ENCODE data around the gene MAGEA4. TPM values are rescaled to one million over a fixed set of nuclear protein-coding genes. Genes with fewer than 3 reads are reported as not detected.

MAGEA4 gene
- total RNA-seq (ENCODE audit: unreplicated experiment) = 0.23 TPM
- long read RNA-seq, partial matches to known transcripts = 0 of 1 reads
- long read RNA-seq, other reads (novel, unspliced or antisense) = 1 of 1 reads

- no peak within 1 kb of the TSS for H3K27ac Mint-ChIP-seq (ENCODE audit: unreplicated experiment)
- H3K4me1 Mint-ChIP-seq (ENCODE audit: unreplicated experiment) = no peaks in the 10 kb centered on the region
- no peak for DNase-seq (ENCODE audit: low spot score)
- H3K36me3 Mint-ChIP-seq (ENCODE audit: low read depth, unreplicated experiment) = no peaks in the 10 kb centered on the region
- TF ChIP-seq CTCF (IDR thresholded peaks at IDR 0.05; ENCODE audit: unreplicated experiment) = no peak
- H3K4me3 Mint-ChIP-seq (ENCODE audit: unreplicated experiment) = no peak within 1 kb of the TSS
- no peaks in the 10 kb centered on the region for H3K9me3 Mint-ChIP-seq (ENCODE audit: unreplicated experiment)
- no peaks in the 10 kb centered on the region for H3K27me3 Mint-ChIP-seq (ENCODE audit: unreplicated experiment)
Measured at GRCh38 chrX:151912780-151913179, at the start of gene MAGEA4. TSS of gene MAGEA4 (plus strand) at chrX:151912889. CDS start at chrX:151923665, 10,776 bp downstream.

- Mint-ChIP-seq H3K4me1 (ENCODE audit: unreplicated experiment) (no peaks in the 10 kb centered on the region), H3K4me3 (ENCODE audit: unreplicated experiment) (no peak overlapping the region), H3K27me3 (ENCODE audit: unreplicated experiment) (no peaks in the 10 kb centered on the region), H3K9me3 (ENCODE audit: unreplicated experiment) (no peaks in the 10 kb centered on the region), H3K27ac (ENCODE audit: unreplicated experiment) (no peak overlapping the region), H3K36me3 (ENCODE audit: low read depth, unreplicated experiment) (no peaks in the 10 kb centered on the region)
- no peak for TF ChIP-seq CTCF (IDR thresholded peaks at IDR 0.05; ENCODE audit: unreplicated experiment)
- DNase-seq (ENCODE audit: low spot score) = no peak
Measured at GRCh38 chrX:151870602-151871001, 42.1 kb upstream of the MAGEA4 start.

- Mint-ChIP-seq H3K27ac (ENCODE audit: unreplicated experiment) (no peak overlapping the region), H3K4me1 (ENCODE audit: unreplicated experiment) (peaks cover 5% of the 10 kb centered on the region), H3K4me3 (ENCODE audit: unreplicated experiment) (no peak overlapping the region), H3K27me3 (ENCODE audit: unreplicated experiment) (peaks cover 2% of the 10 kb centered on the region), H3K9me3 (ENCODE audit: unreplicated experiment) (no peaks in the 10 kb centered on the region), H3K36me3 (ENCODE audit: low read depth, unreplicated experiment) (no peaks in the 10 kb centered on the region)
- TF ChIP-seq CTCF (IDR thresholded peaks at IDR 0.05; ENCODE audit: unreplicated experiment) = no peak
- DNase-seq (ENCODE audit: low spot score) = no peak
Measured at GRCh38 chrX:151871244-151871643, 41.4 kb upstream of the MAGEA4 start.

- no peak for DNase-seq (ENCODE audit: low spot score)
- no peak for TF ChIP-seq CTCF (IDR thresholded peaks at IDR 0.05; ENCODE audit: unreplicated experiment)
- Mint-ChIP-seq H3K36me3 (ENCODE audit: low read depth, unreplicated experiment) (no peaks in the 10 kb centered on the region), H3K4me3 (ENCODE audit: unreplicated experiment) (no peak overlapping the region), H3K9me3 (ENCODE audit: unreplicated experiment) (no peaks in the 10 kb centered on the region), H3K27ac (ENCODE audit: unreplicated experiment) (no peak overlapping the region), H3K27me3 (ENCODE audit: unreplicated experiment) (peaks cover 2% of the 10 kb centered on the region), H3K4me1 (ENCODE audit: unreplicated experiment) (peaks cover 5% of the 10 kb centered on the region)
Measured at GRCh38 chrX:151873096-151873495, 39.6 kb upstream of the MAGEA4 start.

- Mint-ChIP-seq H3K27ac (ENCODE audit: unreplicated experiment) (no peak overlapping the region), H3K9me3 (ENCODE audit: unreplicated experiment) (no peaks in the 10 kb centered on the region), H3K36me3 (ENCODE audit: low read depth, unreplicated experiment) (no peaks in the 10 kb centered on the region), H3K4me3 (ENCODE audit: unreplicated experiment) (no peak overlapping the region), H3K27me3 (ENCODE audit: unreplicated experiment) (peaks cover 2% of the 10 kb centered on the region), H3K4me1 (ENCODE audit: unreplicated experiment) (peaks cover 5% of the 10 kb centered on the region)
- DNase-seq (ENCODE audit: low spot score) = no peak
- TF ChIP-seq CTCF (IDR thresholded peaks at IDR 0.05; ENCODE audit: unreplicated experiment) = no peak
Measured at GRCh38 chrX:151875270-151876026, 37.2 kb upstream of the MAGEA4 start.
